DOHH2 (cell line): Measurements from ENCODE around the gene KCNN3.

Experiments used
- H3F3A ChIP-seq: fragments of 200-600 bp; sonication (generic), shearing (Covaris generic); 2 replicates; pipeline ENCODE4 v1.6.0; 2016; ENCODE audit warnings: antibody characterized with exemption, mild to moderate bottlenecking; ENCODE audit not compliant: control insufficient read depth, insufficient read depth
- H3K27ac ChIP-seq: fragments of 200-600 bp; sonication (generic); 2 replicates; pipeline ENCODE4 v1.5.1; 2014; ENCODE audit warnings: low read depth, mild to moderate bottlenecking, low read length, moderate library complexity
- H3K27me3 ChIP-seq: fragments of 200-600 bp; sonication (generic); 2 replicates; pipeline ENCODE4 v1.6.1; 2014; ENCODE audit warnings: mild to moderate bottlenecking, low read length, mixed read lengths; ENCODE audit not compliant: control insufficient read depth
- H3K36me3 ChIP-seq: fragments of 200-600 bp; sonication (generic); 2 replicates; pipeline ENCODE4 v1.6.1; 2014; ENCODE audit warnings: mild to moderate bottlenecking, low read length, moderate library complexity, mixed read lengths; ENCODE audit not compliant: control insufficient read depth
- H3K4me1 ChIP-seq: fragments of 200-600 bp; sonication (generic); 2 replicates; pipeline ENCODE4 v1.6.1; 2014; ENCODE audit warnings: mild to moderate bottlenecking, low read length, mixed read lengths; ENCODE audit not compliant: control insufficient read depth
- H3K4me2 ChIP-seq: fragments of 200-600 bp; sonication (generic); 2 replicates; pipeline ENCODE4 v1.6.0; 2014; ENCODE audit warnings: mild to moderate bottlenecking, low read length, moderate library complexity
- H3K4me3 ChIP-seq: fragments of 200-600 bp; sonication (generic); 2 replicates; pipeline ENCODE4 v1.5.1; 2014; ENCODE audit warnings: mild to moderate bottlenecking, low read length, mixed read lengths
- H3K79me2 ChIP-seq: fragments of 200-600 bp; sonication (generic); 2 replicates; pipeline ENCODE4 v1.6.1; 2014; ENCODE audit warnings: mild to moderate bottlenecking, low read length, mixed read lengths; ENCODE audit not compliant: control insufficient read depth
- H3K9me2 ChIP-seq: fragments of 200-600 bp; sonication (generic); replicated peaks from 2 replicates; pipeline ENCODE4 v1.6.1; 2014; ENCODE audit warnings: mild to moderate bottlenecking, low read length, mixed read lengths; ENCODE audit not compliant: control insufficient read depth
- H3K9me3 ChIP-seq: fragments of 200-600 bp; sonication (generic); 2 replicates; pipeline ENCODE4 v1.6.1; 2014; ENCODE audit warnings: antibody characterized with exemption, low read length, mixed read lengths; ENCODE audit not compliant: control insufficient read depth, insufficient read depth
- H4K20me1 ChIP-seq: fragments of 200-600 bp; sonication (generic); 2 replicates; pipeline ENCODE4 v1.6.0; 2014; ENCODE audit warnings: low read depth, mild to moderate bottlenecking, antibody characterized with exemption, low read length, moderate library complexity; ENCODE audit not compliant: control insufficient read depth, insufficient read depth
- EZH2phosphoT487 ChIP-seq: fragments of 200-600 bp; sonication (generic); IDR thresholded peaks from 2 replicates; pipeline ENCODE4 v1.6.1; 2017; ENCODE audit warnings: borderline replicate concordance, mild to moderate bottlenecking, antibody characterized with exemption, low read length, moderate library complexity, mixed read lengths
- TF ChIP-seq, protein P1 (sequence below): fragments of 200-600 bp; sonication (generic); IDR thresholded peaks from one replicate; pipeline ENCODE4 v1.5.1; 2014; ENCODE audit warnings: antibody characterized with exemption, mild to moderate bottlenecking, low read depth, low read length; ENCODE audit not compliant: poor library complexity, severe bottlenecking

Gene KCNN3

GRCh38 chr1:154796303-154796892 is 73.7 kb downstream of the KCNN3 start:
- Histone ChIP-seq H3F3A (no peaks in the 10 kb centered on the region), H3K4me1 (peaks cover 17% of the 10 kb centered on the region), H3K4me2 (no peak overlapping the region), H3K9me3 (no peaks in the 10 kb centered on the region), H3K79me2 (peaks cover 40% of the 10 kb centered on the region), H3K4me3 (no peak overlapping the region), H3K9me2 (no peaks in the 10 kb centered on the region), H3K27me3 (no peaks in the 10 kb centered on the region), H3K27ac (no peak overlapping the region), H3K36me3 (peaks cover 50% of the 10 kb centered on the region), H4K20me1 (0 out of 2 replicates have a peak, but pooled peaks cover 4% of the 10 kb centered on the region)
- TF ChIP-seq, protein P1, sequence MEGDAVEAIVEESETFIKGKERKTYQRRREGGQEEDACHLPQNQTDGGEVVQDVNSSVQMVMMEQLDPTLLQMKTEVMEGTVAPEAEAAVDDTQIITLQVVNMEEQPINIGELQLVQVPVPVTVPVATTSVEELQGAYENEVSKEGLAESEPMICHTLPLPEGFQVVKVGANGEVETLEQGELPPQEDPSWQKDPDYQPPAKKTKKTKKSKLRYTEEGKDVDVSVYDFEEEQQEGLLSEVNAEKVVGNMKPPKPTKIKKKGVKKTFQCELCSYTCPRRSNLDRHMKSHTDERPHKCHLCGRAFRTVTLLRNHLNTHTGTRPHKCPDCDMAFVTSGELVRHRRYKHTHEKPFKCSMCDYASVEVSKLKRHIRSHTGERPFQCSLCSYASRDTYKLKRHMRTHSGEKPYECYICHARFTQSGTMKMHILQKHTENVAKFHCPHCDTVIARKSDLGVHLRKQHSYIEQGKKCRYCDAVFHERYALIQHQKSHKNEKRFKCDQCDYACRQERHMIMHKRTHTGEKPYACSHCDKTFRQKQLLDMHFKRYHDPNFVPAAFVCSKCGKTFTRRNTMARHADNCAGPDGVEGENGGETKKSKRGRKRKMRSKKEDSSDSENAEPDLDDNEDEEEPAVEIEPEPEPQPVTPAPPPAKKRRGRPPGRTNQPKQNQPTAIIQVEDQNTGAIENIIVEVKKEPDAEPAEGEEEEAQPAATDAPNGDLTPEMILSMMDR, result no peak
- no peak for TF ChIP-seq EZH2phosphoT487

GRCh38 chr1:154794608-154795007 is 75.5 kb downstream of the KCNN3 start:
- Histone ChIP-seq H3K27ac (no peak overlapping the region), H4K20me1 (0 out of 2 replicates have a peak, but pooled peaks cover 4% of the 10 kb centered on the region), H3K4me2 (no peak overlapping the region), H3K79me2 (peaks cover 47% of the 10 kb centered on the region), H3K4me1 (peaks cover 19% of the 10 kb centered on the region), H3K9me3 (no peaks in the 10 kb centered on the region), H3K36me3 (peaks cover 41% of the 10 kb centered on the region), H3K27me3 (no peaks in the 10 kb centered on the region), H3F3A (no peaks in the 10 kb centered on the region), H3K4me3 (no peak overlapping the region), H3K9me2 (no peaks in the 10 kb centered on the region)
- TF ChIP-seq, protein P1, result no peak
- no peak for TF ChIP-seq EZH2phosphoT487

- Histone ChIP-seq H3K9me2 (no peaks in the 10 kb centered on the region), H3K79me2 (peaks cover 51% of the 10 kb centered on the region), H3K27me3 (no peaks in the 10 kb centered on the region), H3K4me3 (no peak overlapping the region), H3K36me3 (peaks cover 45% of the 10 kb centered on the region), H3K4me1 (peaks cover 19% of the 10 kb centered on the region), H3K4me2 (no peak overlapping the region), H3K27ac (no peak overlapping the region), H3K9me3 (no peaks in the 10 kb centered on the region), H3F3A (no peaks in the 10 kb centered on the region), H4K20me1 (0 out of 2 replicates have a peak, but pooled peaks cover 4% of the 10 kb centered on the region)
- TF ChIP-seq EZH2phosphoT487, result no peak
- TF ChIP-seq, protein P1, result no peak
Measured at GRCh38 chr1:154793685-154794084, 76.4 kb downstream of the KCNN3 start.
